Stimulated activated CD4-positive, alpha-beta T cell treated with anti-CD3 and anti-CD28 coated beads, Interleukin-1b, Interleukin-23, amount 100 ng/mL, for 24 hours (primary cell): ENCODE measurements around the gene NACC2.

Experiments
- DNase-seq, 4 experiments: peaks; one replicate each; pipeline ENCODE4 v3.0.0-alpha.2; 2020; ENCODE audit warnings: low read depth in 4 of 4, low spot score in 1 of 4

The NACC2 gene

GRCh38 chr9:136093995-136094881 is 851 bp downstream of the NACC2 start:
- no peak for DNase-seq

- DNase-seq: no peak
Observed at GRCh38 chr9:136093346-136093986, 1.6 kb downstream of the NACC2 start.

GRCh38 chr9:136092741-136093140 is 2.3 kb downstream of the NACC2 start:
- DNase-seq: no peak

DNA sequence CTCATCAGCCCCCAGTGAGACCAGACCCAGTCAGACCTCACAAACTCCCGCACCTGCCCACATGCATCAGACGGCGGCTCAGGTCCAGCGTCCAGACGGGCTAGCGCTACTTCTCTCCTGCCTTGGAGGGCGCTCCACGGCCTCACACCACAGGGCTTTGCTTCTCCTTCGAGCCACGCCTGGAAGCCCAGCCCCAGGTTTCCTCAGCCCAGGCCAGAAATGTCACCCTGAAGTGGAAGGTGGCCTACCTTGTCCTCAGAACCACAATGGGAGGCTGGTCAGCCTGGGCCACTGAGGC is 2.8 kb downstream of the NACC2 start:
- no peak for DNase-seq

GRCh38 chr9:136091582-136092352 is 3.3 kb downstream of the NACC2 start:
- no peak for DNase-seq

- no peak for DNase-seq
Observed at GRCh38 chr9:136090768-136091581, 4.1 kb downstream of the NACC2 start.

DNA sequence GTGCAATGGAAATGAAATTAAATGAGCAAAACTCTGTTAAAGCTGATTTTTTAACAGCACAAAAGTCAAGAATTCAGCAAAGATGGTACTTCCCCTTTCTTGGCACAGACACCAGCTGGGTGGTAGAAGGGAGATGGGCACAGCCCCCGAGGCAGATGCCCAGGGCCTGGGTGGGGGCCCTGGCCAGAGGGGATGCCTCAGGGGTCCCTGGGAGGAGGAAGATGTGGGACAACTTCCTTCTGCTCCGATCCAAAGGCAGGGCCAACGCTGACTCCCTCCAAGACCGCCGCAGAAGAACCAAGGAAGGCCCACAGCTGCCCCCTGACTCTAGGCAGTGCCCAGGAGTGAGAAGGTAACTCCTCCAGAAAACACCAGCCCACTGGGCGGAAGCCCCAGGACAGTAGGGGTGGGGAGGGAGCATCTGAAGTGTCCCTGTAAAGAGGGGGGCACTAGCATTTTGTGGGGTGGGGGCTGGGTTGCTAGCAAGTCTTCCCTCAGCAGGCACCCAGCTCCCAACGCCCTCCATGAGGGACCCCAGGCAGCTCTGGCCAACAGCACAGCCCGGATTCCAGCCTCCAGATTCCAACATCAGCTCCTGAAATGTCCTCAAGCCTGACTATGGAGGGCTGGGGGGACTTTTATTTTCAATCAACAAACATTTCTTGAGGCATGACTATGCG is 4.9 kb downstream of the NACC2 start:
- no peak for DNase-seq

DNA sequence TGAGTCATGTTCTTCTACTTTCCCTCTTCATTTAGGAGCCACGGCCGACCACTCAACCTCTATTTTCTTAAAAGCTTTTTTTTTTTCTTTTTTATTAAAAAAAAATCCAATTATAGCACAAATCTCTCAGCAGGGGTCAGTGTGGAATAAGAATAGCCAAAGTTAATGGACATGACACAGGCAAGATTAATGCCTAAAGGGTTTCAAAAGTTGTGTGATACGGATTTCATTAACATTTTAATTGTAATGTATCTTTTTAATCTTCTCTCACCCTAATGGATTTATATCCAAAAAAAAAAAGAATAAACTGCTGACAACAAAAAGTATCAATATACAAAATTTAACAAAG is 5.4 kb downstream of the NACC2 start:
- no peak for DNase-seq

DNA sequence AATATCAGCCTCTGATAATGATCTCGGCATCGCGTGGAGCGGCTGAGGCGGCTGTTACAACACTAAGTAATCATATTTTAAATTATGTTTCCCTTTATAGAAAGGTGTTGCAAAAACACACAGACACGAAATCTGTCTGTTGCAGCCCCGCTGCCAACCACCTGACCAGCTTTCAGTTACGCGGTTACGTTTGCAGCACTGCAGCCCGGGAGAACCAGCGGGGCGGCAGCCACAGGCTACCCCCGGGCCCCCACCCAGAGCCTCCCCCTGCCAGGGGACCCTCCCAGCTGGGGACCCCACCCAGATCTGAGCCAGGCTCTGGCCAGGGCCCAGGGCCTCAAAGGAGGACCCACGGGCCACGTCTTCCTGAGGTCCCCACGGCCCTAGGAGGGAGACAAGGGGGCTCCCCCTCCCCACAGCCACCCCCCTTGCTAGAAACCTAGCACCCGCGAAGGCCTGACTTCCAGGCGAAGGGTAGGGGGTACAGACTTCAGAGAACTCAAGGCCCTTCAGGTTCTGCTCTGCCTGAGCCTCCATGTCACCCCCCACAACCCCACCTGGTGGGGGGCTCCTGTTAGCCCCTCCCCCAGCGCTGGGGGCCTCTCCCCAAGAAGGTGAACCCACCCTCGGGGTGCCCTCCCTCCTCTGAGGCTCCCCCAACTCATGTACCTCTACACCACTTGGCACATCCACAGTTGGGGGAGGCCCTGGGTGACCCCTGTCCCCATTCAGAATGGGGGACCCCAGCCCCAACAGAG is 6.0 kb downstream of the NACC2 start:
- no peak for DNase-seq

DNA sequence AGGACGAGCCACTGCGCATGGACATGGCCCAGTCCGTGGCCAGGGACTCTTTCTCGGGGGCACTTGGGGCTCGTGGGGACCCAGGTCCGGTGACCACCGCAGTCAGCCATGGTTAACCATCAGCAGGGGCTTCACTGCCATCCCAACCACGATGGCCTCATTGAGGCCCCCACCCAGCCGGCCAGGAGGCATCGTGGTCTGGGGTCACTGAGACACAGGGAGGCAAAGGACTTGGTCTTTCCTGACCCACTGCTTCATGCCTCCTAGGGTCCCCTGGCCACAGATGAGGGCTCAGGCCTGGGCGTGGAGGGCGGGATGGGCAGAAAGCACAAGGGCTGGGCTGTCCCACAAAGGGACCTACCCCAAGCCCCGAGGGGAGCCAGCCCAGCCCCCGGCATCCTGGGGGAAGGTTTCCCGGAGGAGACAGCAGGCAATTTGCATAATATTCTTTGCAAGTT is 6.6 kb downstream of the NACC2 start:
- no peak for DNase-seq

DNA sequence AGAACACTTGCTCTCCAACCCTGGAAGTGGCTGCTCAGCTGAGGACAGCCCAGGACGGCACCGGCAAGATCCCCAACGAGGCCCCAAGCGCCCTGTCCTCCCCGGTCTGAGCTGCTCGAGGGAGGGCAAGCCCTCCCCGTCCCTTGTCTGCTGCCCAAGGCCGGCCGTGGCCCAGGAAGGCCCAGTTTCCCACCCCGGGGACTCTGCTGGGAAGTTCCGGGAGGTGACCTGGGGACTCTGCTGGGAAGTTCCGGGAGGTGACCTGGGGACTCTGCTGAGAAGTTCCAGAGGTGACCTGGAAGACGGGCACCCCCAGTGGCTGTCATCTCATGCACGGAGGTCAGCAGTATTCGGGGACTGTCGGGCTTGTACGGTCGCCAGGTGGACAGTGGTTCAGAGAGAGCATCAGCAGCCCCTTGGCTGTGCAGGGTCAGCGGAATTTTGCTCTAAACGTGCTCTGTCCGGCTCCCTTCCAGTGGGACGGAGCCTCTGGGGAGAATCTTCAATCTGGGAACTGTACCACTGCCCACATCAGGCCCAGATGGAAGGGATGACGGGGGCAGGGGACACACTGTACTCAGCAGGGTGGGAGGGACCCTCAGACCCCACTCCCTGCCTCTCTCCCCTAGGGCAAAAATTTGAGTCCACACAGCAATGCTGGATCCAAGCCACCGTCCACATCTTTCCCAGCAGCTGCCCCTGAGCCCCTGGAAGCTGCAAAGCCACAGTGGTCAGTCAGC is 7.2 kb downstream of the NACC2 start:
- DNase-seq: no peak

DNA sequence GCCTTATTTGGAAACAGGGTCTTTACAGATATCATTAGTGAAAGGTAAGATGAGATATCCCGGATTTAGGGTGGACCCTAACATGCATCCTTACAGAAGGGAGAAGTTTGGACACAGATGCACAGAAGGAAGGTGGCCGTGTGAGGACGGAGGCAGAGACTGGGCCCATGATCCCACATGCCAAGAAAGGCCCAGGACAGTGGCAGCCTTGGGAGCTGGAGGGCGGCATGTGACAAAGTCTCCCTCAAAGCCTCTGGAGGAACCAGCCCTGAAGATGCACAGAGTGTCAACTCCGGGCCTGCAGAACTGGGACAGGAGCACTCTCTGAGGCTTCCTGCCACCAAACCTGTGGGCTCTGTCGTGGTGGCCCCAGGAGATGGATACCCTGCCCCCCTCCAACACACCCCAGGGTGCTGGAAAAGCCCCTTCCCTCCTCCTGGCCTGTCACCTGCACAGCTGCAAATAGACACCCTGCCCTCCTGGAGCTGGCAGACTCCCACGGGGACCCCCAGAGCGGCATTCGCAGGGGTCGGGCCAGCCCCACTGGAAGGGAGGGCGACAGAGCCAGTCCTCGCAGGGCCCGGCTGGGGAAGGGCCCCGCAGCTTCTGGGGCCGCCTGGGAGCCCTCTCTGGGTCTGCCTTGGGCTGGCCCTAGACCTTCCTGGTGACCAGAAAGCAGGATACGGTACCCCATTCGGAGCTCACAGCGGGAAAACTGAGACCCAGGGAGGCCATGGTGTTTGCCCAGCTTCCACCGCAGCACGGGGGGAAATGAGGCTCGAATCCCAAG is 7.9 kb downstream of the NACC2 start:
- no peak for DNase-seq

- no peak for DNase-seq
Observed at GRCh38 chr9:136086213-136086881, 8.7 kb downstream of the NACC2 start.

- DNase-seq: no peak
Observed at GRCh38 chr9:136085815-136086212, 9.3 kb downstream of the NACC2 start.

GRCh38 chr9:136084063-136084944 is 10.8 kb downstream of the NACC2 start:
- no peak for DNase-seq

GRCh38 chr9:136083558-136084062 is 11.5 kb downstream of the NACC2 start:
- no peak for DNase-seq
